ENCODE data around the gene PPM1G.

Gene PPM1G

GRCh38 chr2:27398962-27399361 is 10.4 kb downstream of the PPM1G start:
- no peak for DNase-seq (ENCODE audit: low read depth)
- TF ChIP-seq, protein P1, sequence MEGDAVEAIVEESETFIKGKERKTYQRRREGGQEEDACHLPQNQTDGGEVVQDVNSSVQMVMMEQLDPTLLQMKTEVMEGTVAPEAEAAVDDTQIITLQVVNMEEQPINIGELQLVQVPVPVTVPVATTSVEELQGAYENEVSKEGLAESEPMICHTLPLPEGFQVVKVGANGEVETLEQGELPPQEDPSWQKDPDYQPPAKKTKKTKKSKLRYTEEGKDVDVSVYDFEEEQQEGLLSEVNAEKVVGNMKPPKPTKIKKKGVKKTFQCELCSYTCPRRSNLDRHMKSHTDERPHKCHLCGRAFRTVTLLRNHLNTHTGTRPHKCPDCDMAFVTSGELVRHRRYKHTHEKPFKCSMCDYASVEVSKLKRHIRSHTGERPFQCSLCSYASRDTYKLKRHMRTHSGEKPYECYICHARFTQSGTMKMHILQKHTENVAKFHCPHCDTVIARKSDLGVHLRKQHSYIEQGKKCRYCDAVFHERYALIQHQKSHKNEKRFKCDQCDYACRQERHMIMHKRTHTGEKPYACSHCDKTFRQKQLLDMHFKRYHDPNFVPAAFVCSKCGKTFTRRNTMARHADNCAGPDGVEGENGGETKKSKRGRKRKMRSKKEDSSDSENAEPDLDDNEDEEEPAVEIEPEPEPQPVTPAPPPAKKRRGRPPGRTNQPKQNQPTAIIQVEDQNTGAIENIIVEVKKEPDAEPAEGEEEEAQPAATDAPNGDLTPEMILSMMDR (conservative IDR thresholded peaks at IDR 0.05; ENCODE audit: control insufficient read depth, insufficient read depth, low read depth, low read length): no peak
- H3K4me3 ChIP-seq (ENCODE audit: control insufficient read depth, low read depth, low read length): no peak overlapping the region

DNA sequence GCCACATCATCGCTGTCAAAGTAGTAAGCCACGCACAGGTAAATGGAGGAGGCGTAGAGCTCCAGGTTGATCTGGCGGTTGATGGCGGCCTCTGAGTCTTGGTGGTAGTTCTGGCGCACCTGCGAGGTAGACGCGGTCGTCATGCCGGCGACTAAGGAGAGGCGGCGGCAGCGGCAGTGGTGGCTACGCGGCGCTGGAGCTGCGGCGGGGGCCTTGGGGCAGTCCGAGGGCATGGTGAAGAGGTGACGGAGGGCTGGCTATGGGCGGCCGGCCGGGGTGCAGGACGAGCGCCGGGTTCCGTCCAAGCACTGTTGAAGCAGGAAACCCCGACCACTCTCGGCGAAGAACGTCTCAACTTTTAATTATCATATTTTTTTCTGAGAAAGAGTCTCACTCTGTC is 16.2 kb downstream of the PPM1G start:
- DNase-seq (ENCODE audit: low read depth): no peak
- TF ChIP-seq, protein P1 (conservative IDR thresholded peaks at IDR 0.05; ENCODE audit: control insufficient read depth, insufficient read depth, low read depth, low read length): no peak
- no peak overlapping the region for H3K4me3 ChIP-seq (ENCODE audit: control insufficient read depth, low read depth, low read length)

GRCh38 chr2:27390822-27391679 is 18.3 kb downstream of the PPM1G start:
- no peak overlapping the region for H3K4me3 ChIP-seq (ENCODE audit: control insufficient read depth, low read depth, low read length)
- TF ChIP-seq, protein P1 (conservative IDR thresholded peaks at IDR 0.05; ENCODE audit: control insufficient read depth, insufficient read depth, low read depth, low read length): no peak
- no peak for DNase-seq (ENCODE audit: low read depth)

GRCh38 chr2:27381577-27382181 is 27.7 kb downstream of the PPM1G start:
- no peak for DNase-seq (ENCODE audit: low read depth)

GRCh38 chr2:27380626-27381545 is 28.5 kb downstream of the PPM1G start, which contains the start of gene ZNF513:
Gene ZNF513, minus strand, starts transcription at chr2:27380734. Its CDS starts 208 bp downstream, at chr2:27380526.
- H3K4me3 ChIP-seq (ENCODE audit: control insufficient read depth, low read depth, low read length): peak within 1 kb of the TSS; percentile 80
- TF ChIP-seq, protein P1 (conservative IDR thresholded peaks at IDR 0.05; ENCODE audit: control insufficient read depth, insufficient read depth, low read depth, low read length): no peak
- peak; percentile 94 for DNase-seq (ENCODE audit: low read depth)

More at GRCh38 chr2:27381577-27382181, 27.7 kb downstream of the PPM1G start:
- TF ChIP-seq, protein P1 (conservative IDR thresholded peaks at IDR 0.05; ENCODE audit: control insufficient read depth, insufficient read depth, low read depth, low read length): no peak
- H3K4me3 ChIP-seq (ENCODE audit: control insufficient read depth, low read depth, low read length): no peak overlapping the region
